T-cell (primary cell): ENCODE results near the gene ADAP1. TPM values are rescaled to one million over a fixed set of nuclear protein-coding genes. Genes with fewer than 3 reads are reported as not detected.

Source experiments
- ATAC-seq, 4 experiments: fragments of 200-7000 bp in 3 of 4; fragments of 150-1000 bp in 1 of 4; cut with Tn5 transposase; replicated peaks in 1 of 4; 1 replicate in 3 of 4; 2 replicates in 1 of 4; pipeline ENCODE4 v1.10.0; 2021; ENCODE audit warnings: moderate library complexity in 3 of 4, mild to moderate bottlenecking in 2 of 4, moderate number of reproducible peaks in 1 of 4
- CTCF ChIA-PET, 2 donors: fragments of 300-600 bp; sonication (Branson Sonifier 250); formaldehyde crosslinking; loops; one replicate each; lab custom pipeline; 2022; ENCODE audit warnings: antibody characterized with exemption in 2 of 2; lab: Charles Lee
- POLR2A ChIA-PET, 2 donors: fragments of 300-600 bp; sonication (Branson Sonifier 250); formaldehyde crosslinking; loops; one replicate each; lab custom pipeline; 2022; ENCODE audit warnings: antibody characterized with exemption in 2 of 2; lab: Charles Lee
- DNase-seq, 35 experiments: peaks; one replicate each; pipeline versions ENCODE4 v3.0.0 to v3.0.0-alpha.2; 2013 to 2023
- H3K27ac ChIP-seq: one replicate; pipeline ENCODE4 v1.5.1; 2013; ENCODE audit warnings: low read length
- H3K27me3 ChIP-seq, 2 experiments: replicated peaks in 1 of 2; 1 replicate in 1 of 2; 2 replicates in 1 of 2; pipeline versions ENCODE4 v1.6.1 to v1.7.0; 2013; ENCODE audit warnings: low read length in 1 of 2, mixed read lengths in 1 of 2; ENCODE audit not compliant: control insufficient read depth in 2 of 2, insufficient read depth in 2 of 2; ENCODE audit errors: extremely low read depth in 1 of 2
- H3K36me3 ChIP-seq, 2 donors: 1 replicate in 1 of 2; 2 replicates in 1 of 2; pipeline versions ENCODE4 v1.6.1 to v1.7.0; 2013; ENCODE audit warnings: low read length in 1 of 2; ENCODE audit not compliant: control insufficient read depth in 2 of 2, insufficient read depth in 1 of 2; ENCODE audit errors: extremely low read depth in 1 of 2
- H3K4me1 ChIP-seq, 2 experiments: 1 replicate in 1 of 2; 2 replicates in 1 of 2; pipeline versions ENCODE4 v1.6.1 to v1.7.0; 2013; ENCODE audit warnings: low read length in 2 of 2, mixed read lengths in 1 of 2; ENCODE audit not compliant: insufficient read depth in 2 of 2, control insufficient read depth in 1 of 2; ENCODE audit errors: extremely low read depth in 1 of 2
- H3K4me3 ChIP-seq, 2 donors: 1 replicate in 1 of 2; 2 replicates in 1 of 2; pipeline versions ENCODE4 v1.5.1 to v1.7.0; 2013; ENCODE audit warnings: mild to moderate bottlenecking in 2 of 2, low read length in 1 of 2, moderate library complexity in 1 of 2; ENCODE audit not compliant: control insufficient read depth in 1 of 2; ENCODE audit errors: extremely low read depth in 1 of 2
- H3K9me3 ChIP-seq: 2 replicates; pipeline ENCODE4 v1.7.0; 2013
- H3K27ac Mint-ChIP-seq, 2 donors: one replicate each; pipeline ENCODE4 v1.8.0; 2020 to 2021; ENCODE audit warnings: mild to moderate bottlenecking in 2 of 2, mixed read lengths in 2 of 2
- H3K27me3 Mint-ChIP-seq, 2 donors: one replicate each; pipeline ENCODE4 v1.8.0; 2021 to 2022; ENCODE audit warnings: mixed read lengths in 2 of 2
- H3K36me3 Mint-ChIP-seq: one replicate; pipeline ENCODE4 v1.8.0; 2021; ENCODE audit warnings: mixed read lengths
- H3K4me1 Mint-ChIP-seq, 3 donors: one replicate each; pipeline ENCODE4 v1.8.0; 2020 to 2022; ENCODE audit warnings: mixed read lengths in 3 of 3, mild to moderate bottlenecking in 1 of 3
- H3K4me3 Mint-ChIP-seq, 3 donors: one replicate each; pipeline ENCODE4 v1.8.0; 2020 to 2022; ENCODE audit warnings: mild to moderate bottlenecking in 3 of 3, mixed read lengths in 3 of 3, moderate library complexity in 3 of 3
- H3K9me3 Mint-ChIP-seq, 3 donors: one replicate each; pipeline ENCODE4 v1.8.0; 2020 to 2022; ENCODE audit warnings: mixed read lengths in 3 of 3
- WGBS: methylation state at CpG from one replicate; pipeline ENCODE4 v1.1.5; 2013; ENCODE audit warnings: missing lambda C conversion rate; ENCODE audit not compliant: insufficient coverage; 5-methylcytosine and 5-hydroxymethylcytosine counted together
- total RNA-seq, 35 experiments: library from RNA in 6 of 35; stranded (reverse) in 6 of 35; fragments of 120-200 nt in 1 of 35; gene quantifications; one replicate each; pipeline versions ENCODE4 v1.2.1 to v1.2.4 and lab custom pipeline; 2013 to 2026

The ADAP1 gene
- total RNA-seq, 5 donors from 2014 or later (not counting 1 experiment from before 2014, with no cell fraction given), result 10.6 to 26.9 (median 23.5) TPM

DNA sequence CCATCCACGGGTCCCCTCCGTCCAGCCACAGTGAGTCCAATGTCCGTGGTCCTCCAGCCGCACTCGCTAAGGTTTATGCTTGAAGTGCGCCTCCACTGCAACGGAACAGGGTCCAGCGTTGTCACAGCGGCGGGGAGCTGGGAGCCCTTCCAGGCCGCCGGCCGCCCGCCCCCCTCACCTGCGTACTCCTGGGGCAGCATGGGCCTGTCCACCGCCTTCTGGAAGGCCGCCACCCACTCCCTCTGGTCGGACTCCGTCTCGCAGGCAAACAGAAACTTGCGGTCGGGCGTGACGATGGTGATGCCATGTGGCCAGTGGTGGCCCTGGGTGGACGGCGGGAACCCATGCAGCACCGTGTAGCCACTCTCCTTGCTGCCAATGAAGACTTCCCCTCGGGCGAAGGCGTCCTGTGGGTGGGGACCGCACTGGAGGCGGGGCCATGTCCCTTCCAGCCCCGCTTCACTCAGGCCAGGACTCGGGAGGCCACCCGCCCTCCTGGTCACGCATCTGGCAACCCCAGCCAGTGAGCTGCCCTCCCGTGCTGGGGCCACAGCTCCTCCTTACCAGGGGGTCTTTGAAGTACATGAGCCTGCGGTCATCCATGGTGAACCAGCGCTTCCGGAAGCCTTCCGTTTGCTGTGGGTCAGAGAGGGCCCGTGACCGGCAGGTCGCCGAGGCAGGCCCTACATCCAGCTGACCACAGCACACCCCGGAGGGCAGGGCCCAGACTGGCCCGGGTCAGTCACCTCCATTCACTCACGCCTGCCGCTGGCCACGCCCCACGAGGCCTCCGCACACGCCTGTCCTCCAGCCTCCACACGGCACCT is 55.4 kb downstream of the ADAP1 start:
- peaks cover 33 to 38% of the 10 kb centered on the region in 2 donors for H3K36me3 ChIP-seq
- H3K4me1 Mint-ChIP-seq, result peaks cover 0 to 2% (median 0%) of the 10 kb centered on the region in 3 donors
- H3K4me3 Mint-ChIP-seq, result no peak overlapping the region
- no peak overlapping the region for H3K27ac Mint-ChIP-seq
- peaks cover 0 to 9% of the 10 kb centered on the region in 2 experiments for H3K4me1 ChIP-seq
- peaks cover 0 to 7% of the 10 kb centered on the region in 2 donors for H3K27me3 Mint-ChIP-seq
- H3K9me3 Mint-ChIP-seq, result no peaks in the 10 kb centered on the region
- H3K27ac ChIP-seq, result no peak overlapping the region
- H3K36me3 Mint-ChIP-seq, result peaks cover 18% of the 10 kb centered on the region
- ChIA-PET CTCF (no interaction called here), POLR2A (no interaction called here)
- no peak overlapping the region for H3K4me3 ChIP-seq
- DNase-seq (no peak), ATAC-seq (no peak)
- no peaks in the 10 kb centered on the region for H3K9me3 ChIP-seq
- 94% methylated on average over 53 of the region's 54 CpGs for WGBS
- H3K27me3 ChIP-seq, result peaks cover 0 to under 1% of the 10 kb centered on the region in 2 experiments

DNA sequence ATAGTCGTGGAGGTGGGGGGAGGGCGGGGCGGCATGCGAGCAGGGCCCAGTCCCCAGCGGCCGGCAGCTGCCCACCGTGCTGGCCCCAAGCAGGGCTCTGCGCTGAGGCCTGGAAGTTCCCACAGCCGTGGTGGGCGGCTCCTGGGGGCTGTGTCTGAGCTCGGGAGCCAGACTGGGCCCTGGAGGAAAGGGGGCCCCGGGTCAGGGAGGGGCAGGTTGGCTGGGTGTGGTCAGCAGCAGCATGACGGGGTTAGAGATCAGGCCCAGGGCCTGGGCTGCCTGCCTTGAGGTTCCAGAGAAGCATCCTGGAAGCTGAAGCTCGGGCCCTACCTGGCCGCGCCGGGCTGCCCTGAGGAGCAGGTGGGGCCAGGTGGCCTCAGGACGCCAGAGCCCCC is 56.0 kb downstream of the ADAP1 start:
- Mint-ChIP-seq H3K4me1 (peaks cover 0 to 2% (median 0%) of the 10 kb centered on the region in 3 donors), H3K4me3 (no peak overlapping the region), H3K9me3 (no peaks in the 10 kb centered on the region), H3K27me3 (peaks cover 0 to 7% of the 10 kb centered on the region in 2 donors), H3K36me3 (peaks cover 24% of the 10 kb centered on the region), H3K27ac (no peak overlapping the region)
- ChIA-PET CTCF (no interaction called here), POLR2A (no interaction called here)
- Histone ChIP-seq H3K36me3 (peaks cover 35 to 45% of the 10 kb centered on the region in 2 donors), H3K27ac (no peak overlapping the region), H3K9me3 (no peaks in the 10 kb centered on the region), H3K4me1 (peaks cover 0 to 9% of the 10 kb centered on the region in 2 experiments), H3K4me3 (no peak overlapping the region), H3K27me3 (no peaks in the 10 kb centered on the region)
- DNase-seq (no peak), ATAC-seq (no peak)
- WGBS, result 97% methylated on average over 18 of the region's 18 CpGs

DNA sequence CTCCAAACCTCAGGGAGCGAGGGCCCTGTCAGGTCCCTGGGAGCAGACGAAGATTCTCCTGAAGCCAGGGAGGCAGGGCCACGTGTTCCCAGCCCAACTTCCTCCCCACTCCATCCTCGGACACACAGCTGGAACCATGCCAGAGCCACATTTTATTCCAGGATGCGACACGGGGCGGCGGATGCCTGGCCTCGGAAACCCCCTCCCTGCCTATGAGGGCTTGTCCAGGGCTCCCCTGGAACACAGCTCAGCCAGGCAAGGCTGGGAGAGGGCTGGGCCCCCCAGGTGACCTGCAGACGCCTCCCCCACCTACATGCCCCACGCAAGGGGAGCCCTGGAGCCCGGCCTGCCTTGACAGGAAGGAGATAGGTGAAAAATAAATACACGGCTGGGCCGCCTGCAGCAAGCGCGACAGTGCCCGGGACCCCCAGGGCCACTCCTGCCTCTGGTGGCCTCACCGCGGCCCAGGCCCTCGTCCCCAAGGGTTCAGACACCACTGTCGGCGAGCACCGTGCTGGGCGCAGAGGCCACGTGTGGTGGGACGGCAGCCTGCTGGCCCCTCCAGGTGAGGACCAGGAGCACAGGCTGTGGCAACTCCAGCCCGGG is 56.6 kb downstream of the ADAP1 start:
- Mint-ChIP-seq H3K4me1 (peaks cover 0 to 2% (median 0%) of the 10 kb centered on the region in 3 donors), H3K27ac (no peak overlapping the region), H3K27me3 (peaks cover 0 to 5% of the 10 kb centered on the region in 2 donors), H3K36me3 (peaks cover 28% of the 10 kb centered on the region), H3K9me3 (no peaks in the 10 kb centered on the region), H3K4me3 (no peak overlapping the region)
- 89% methylated on average over 15 of the region's 27 CpGs for WGBS
- Histone ChIP-seq H3K4me1 (peaks cover 0 to 9% of the 10 kb centered on the region in 2 experiments), H3K27me3 (no peaks in the 10 kb centered on the region), H3K9me3 (no peaks in the 10 kb centered on the region), H3K27ac (no peak overlapping the region), H3K4me3 (no peak overlapping the region), H3K36me3 (peaks cover 35 to 50% of the 10 kb centered on the region in 2 donors)
- no peak for DNase-seq
- CTCF ChIA-PET, result no interaction called here
- POLR2A ChIA-PET, result no interaction called here
- no peak for ATAC-seq

DNA sequence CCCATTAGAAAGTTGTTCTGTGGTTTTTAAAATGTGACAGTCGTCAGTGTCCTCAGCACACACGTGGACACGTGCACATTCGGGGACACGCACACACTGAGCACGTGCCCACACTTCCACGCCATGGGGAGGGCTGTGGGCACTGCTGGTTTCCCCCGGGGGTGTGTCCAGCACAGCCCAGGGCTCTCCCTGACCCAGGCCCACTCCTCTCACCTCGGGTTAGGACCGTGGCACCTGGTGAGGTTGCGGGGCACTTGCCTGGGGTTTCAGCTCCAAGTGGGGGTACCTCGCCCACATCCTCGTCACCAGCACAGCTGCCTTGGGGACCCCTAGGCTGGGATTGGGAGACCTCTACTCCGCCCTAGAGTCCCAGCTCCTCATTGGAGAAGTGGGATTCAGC is 57.4 kb downstream of the ADAP1 start:
- Histone ChIP-seq H3K4me3 (no peak overlapping the region), H3K27ac (no peak overlapping the region), H3K27me3 (no peaks in the 10 kb centered on the region), H3K9me3 (no peaks in the 10 kb centered on the region), H3K36me3 (peaks cover 33 to 58% of the 10 kb centered on the region in 2 donors), H3K4me1 (peaks cover 0 to 9% of the 10 kb centered on the region in 2 experiments)
- Mint-ChIP-seq H3K27ac (no peak overlapping the region), H3K9me3 (no peaks in the 10 kb centered on the region), H3K4me3 (no peak overlapping the region), H3K27me3 (no peaks in the 10 kb centered on the region), H3K36me3 (peaks cover 35% of the 10 kb centered on the region), H3K4me1 (peaks cover 0 to 2% (median 0%) of the 10 kb centered on the region in 3 donors)
- no peak for DNase-seq
- ChIA-PET POLR2A (no interaction called here), CTCF (no interaction called here)
- ATAC-seq, result no peak
- whole genome bisulfite sequencing, result 100% methylated on average over 2 of the region's 14 CpGs

DNA sequence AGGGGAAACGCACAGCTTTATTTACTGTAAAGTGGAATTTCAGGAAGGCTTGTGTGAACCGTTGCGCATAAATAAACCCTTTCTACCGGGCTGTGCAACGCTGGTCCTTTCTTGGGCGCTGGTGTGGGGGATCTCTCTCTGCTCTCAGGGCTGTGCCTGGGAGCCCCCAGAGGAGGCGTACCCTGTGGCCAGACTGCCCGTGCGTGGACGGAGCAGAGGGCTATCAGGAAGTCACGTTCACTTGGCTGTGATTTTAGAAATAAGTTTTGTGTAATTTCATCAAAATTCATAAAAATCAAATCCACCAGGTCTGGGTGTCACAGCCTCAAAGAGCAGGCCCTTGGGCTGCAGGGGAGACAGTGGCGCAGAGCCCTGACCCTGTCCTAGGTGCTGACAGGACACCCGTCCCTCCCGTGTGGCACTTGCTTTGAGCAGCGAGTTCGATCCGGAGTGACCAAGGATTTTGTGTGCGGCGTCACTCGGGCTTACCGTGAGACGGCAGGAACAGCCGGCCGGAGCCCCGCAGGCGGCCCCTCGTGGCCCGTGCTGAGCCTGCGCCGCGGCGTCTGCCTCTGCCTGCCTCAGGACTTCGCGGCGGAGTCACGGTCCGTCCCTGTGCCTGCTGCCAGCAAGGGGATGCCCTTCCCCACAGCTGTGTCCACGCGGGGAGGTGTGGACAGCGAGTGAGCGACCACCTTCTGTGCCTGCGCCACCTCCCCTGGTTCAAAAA is 58.0 kb downstream of the ADAP1 start:
- Histone ChIP-seq H3K9me3 (no peaks in the 10 kb centered on the region), H3K4me1 (peaks cover 0 to 6% of the 10 kb centered on the region in 2 experiments), H3K27me3 (no peaks in the 10 kb centered on the region), H3K4me3 (no peak overlapping the region), H3K27ac (no peak overlapping the region), H3K36me3 (peaks cover 37 to 64% of the 10 kb centered on the region in 2 donors)
- H3K4me3 Mint-ChIP-seq, result no peak overlapping the region
- no peaks in the 10 kb centered on the region for H3K27me3 Mint-ChIP-seq
- WGBS, result 93% methylated on average over 31 of the region's 42 CpGs
- H3K27ac Mint-ChIP-seq, result no peak overlapping the region
- ChIA-PET POLR2A (no interaction called here), CTCF (no interaction called here)
- DNase-seq (no peak), ATAC-seq (no peak)
- H3K36me3 Mint-ChIP-seq, result peaks cover 35% of the 10 kb centered on the region
- H3K4me1 Mint-ChIP-seq, result peaks cover 0 to 2% (median 0%) of the 10 kb centered on the region in 3 donors
- no peaks in the 10 kb centered on the region for H3K9me3 Mint-ChIP-seq

DNA sequence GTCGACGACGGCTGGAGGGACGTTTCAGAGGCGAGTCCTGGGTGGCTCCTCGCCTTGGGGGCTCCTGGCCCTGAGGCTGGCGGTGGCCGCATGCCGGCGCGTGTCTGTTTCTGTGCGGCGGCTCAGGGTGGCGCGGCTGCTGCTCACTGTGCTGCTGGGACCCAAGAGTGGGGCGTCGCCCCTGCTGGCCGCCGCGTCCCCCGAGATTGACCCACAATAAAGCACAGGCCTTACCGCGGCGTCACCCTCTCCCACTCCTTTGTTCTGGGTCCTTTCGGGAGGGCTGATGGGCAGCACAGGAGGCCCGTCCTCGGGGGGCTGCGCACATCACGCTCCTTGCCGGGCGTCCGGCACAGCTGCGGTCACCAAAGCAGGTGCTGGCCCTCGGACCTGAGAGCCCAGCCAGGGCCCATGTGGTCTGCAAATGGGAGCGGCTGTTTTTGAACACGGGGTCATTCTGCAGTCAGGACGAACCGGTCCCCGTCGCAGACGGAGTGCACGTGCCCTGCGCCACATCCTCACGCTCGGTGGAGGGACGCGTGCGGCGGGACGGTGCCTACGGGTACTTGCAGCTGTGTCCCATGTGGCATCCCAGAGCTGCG is 58.9 kb downstream of the ADAP1 start:
- Histone ChIP-seq H3K36me3 (peaks cover 40 to 73% of the 10 kb centered on the region in 2 donors), H3K4me3 (no peak overlapping the region), H3K4me1 (no peaks in the 10 kb centered on the region), H3K27me3 (no peaks in the 10 kb centered on the region), H3K9me3 (no peaks in the 10 kb centered on the region), H3K27ac (no peak overlapping the region)
- DNase-seq (no peak), ATAC-seq (no peak)
- no peak overlapping the region for H3K4me3 Mint-ChIP-seq
- peaks cover 39% of the 10 kb centered on the region for H3K36me3 Mint-ChIP-seq
- H3K9me3 Mint-ChIP-seq, result no peaks in the 10 kb centered on the region
- H3K27me3 Mint-ChIP-seq, result no peaks in the 10 kb centered on the region
- H3K4me1 Mint-ChIP-seq, result no peaks in the 10 kb centered on the region
- ChIA-PET POLR2A (no interaction called here), CTCF (no interaction called here)
- WGBS, result 99% methylated on average over 52 of the region's 52 CpGs
- H3K27ac Mint-ChIP-seq, result no peak overlapping the region
